ENCODE results near the gene TSPAN18.

TSPAN18 gene

DNA sequence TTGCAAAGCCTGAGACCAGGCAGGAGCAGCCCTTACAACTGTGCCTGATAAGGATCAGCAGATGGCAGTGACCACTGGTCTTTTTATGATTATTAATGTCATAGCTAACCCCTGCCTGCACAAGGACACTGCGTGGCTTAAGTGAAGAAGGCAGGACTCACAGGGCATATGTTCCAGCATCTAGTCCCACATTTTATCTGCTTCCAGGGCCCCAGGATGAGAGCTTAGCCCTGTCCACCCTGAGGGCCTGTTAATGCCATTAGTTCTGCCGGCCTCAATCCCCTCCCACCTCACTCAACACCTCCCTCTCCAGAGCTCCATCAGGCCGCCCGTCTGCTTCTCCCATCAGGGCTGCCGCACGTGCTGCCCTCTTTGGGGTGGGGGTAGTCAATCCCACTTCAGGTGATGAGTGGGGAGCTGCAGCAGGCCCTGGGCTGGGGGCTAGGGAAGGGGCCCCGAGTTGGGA, 33.1 kb upstream of the TSPAN18 start:
- Histone ChIP-seq H2BK120ac (ENCODE audit: insufficient read depth, low read length, poor library complexity) (no peak overlapping the region), H3K27ac (ENCODE audit: low read depth, low read length) (no peak overlapping the region), H3K36me3 (ENCODE audit: control insufficient read depth in 1 of 2, insufficient read depth in 2 of 2, low read length in 2 of 2) (no peaks in the 10 kb centered on the region), H4K8ac (ENCODE audit: low read depth, low read length) (no peak overlapping the region), H2AFZ (ENCODE audit: insufficient read depth, low read length, poor library complexity) (no peak overlapping the region), H2AK5ac (ENCODE audit: low read length) (no peak overlapping the region), H3K79me2 (ENCODE audit: control insufficient read depth, insufficient read depth, low read length, poor library complexity) (no peaks in the 10 kb centered on the region), H2BK5ac (ENCODE audit: low read depth, low read length, poor library complexity) (no peak overlapping the region), H3K9ac (ENCODE audit: low read length) (no peak overlapping the region), H3K4ac (ENCODE audit: low read depth, low read length) (no peak overlapping the region), H3K9me3 (ENCODE audit: insufficient read depth, low read depth, low read length) (peaks cover 2% of the 10 kb centered on the region), H3K4me3 (ENCODE audit: low read depth, low read length) (no peak overlapping the region), H3K18ac (ENCODE audit: low read length) (no peak overlapping the region), H3K4me2 (ENCODE audit: low read length) (no peak overlapping the region), H3K4me1 (ENCODE audit: control insufficient read depth in 1 of 2, insufficient read depth in 2 of 2, low read length in 2 of 2) (peaks cover 0 to 3% of the 10 kb centered on the region in 2 experiments), H4K12ac (ENCODE audit: low read depth, low read length) (no peak overlapping the region), H3K14ac (ENCODE audit: low read length) (no peak overlapping the region), H2BK12ac (ENCODE audit: low read length) (no peak overlapping the region), H3K27me3 (ENCODE audit: insufficient read depth, low read length) (no peaks in the 10 kb centered on the region), H3K23ac (ENCODE audit: low read length) (no peak overlapping the region), H4K91ac (ENCODE audit: low read depth, low read length) (no peak overlapping the region), H3K79me1 (ENCODE audit: low read length) (no peaks in the 10 kb centered on the region)
- no CpG with 5 or more reads among the region's 7 CpGs for WGBS (ENCODE audit: extremely low coverage, insufficient coverage, insufficient read length)
- DNase-seq = no peak

DNA sequence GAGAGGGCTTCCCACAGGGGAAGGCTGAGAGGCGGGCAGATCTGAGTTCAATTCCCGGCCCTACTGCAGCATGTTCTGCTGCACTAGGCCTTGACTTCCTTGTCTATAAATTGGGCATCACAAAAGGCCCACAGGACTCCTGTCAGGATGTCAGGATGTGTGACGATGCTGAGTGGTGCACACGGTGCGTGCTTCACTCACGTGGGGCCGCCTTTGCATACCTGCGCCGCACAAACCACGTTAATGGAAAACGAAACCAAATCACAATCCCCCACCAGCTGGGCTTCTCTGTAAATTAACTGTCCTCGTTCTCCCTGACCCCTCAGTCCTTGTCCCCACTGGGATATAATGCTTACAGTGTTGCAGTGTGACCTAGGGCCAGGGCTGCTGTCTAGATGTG, 32.3 kb upstream of the TSPAN18 start:
- H3K36me3 ChIP-seq (ENCODE audit: control insufficient read depth in 1 of 2, insufficient read depth in 2 of 2, low read length in 2 of 2) = no peaks in the 10 kb centered on the region
- DNase-seq = no peak
- WGBS (ENCODE audit: extremely low coverage, insufficient coverage, insufficient read length) = no CpG with 5 or more reads among the region's 12 CpGs

DNA sequence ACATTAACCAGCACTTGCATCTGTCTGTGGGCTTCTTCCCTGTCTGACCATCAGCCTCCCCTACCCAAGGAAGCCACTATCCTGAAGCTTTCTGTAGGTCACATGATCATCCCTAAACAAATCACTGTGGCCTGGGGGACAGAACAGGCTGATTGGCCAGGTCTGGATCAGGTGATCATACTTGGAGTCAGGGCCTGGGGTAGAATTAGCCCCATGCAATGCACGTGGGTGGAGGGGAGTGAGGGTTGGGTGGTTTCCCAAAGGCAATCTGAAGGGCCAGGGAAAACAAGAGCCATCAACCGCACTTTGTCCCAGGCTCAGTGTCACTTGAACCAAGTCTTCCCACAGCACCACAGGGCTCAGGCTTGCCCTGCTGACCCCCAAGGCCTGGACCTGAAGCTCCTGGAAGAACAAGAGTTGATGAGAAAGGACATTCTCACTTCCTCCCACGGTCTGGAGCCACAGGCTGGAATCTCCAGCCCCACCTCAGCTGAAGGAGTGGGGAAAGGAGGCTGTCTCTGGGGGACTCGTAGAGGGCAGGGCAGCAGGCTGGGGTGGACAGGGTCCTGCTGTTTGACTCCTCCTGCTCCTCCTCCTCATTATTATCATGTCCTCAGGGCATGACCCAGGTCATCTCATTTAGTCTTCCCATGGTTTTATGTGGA, 31.5 kb upstream of the TSPAN18 start:
- H2AFZ ChIP-seq (ENCODE audit: insufficient read depth, low read length, poor library complexity) = no peak overlapping the region
- H3K4ac ChIP-seq (ENCODE audit: low read depth, low read length) = no peak overlapping the region
- H4K91ac ChIP-seq (ENCODE audit: low read depth, low read length) = no peak overlapping the region
- no peaks in the 10 kb centered on the region for H3K36me3 ChIP-seq (ENCODE audit: control insufficient read depth in 1 of 2, insufficient read depth in 2 of 2, low read length in 2 of 2)
- no peak overlapping the region for H3K23ac ChIP-seq (ENCODE audit: low read length)
- H3K27ac ChIP-seq (ENCODE audit: low read depth, low read length) = no peak overlapping the region
- no peaks in the 10 kb centered on the region for H3K79me2 ChIP-seq (ENCODE audit: control insufficient read depth, insufficient read depth, low read length, poor library complexity)
- no peaks in the 10 kb centered on the region for H3K27me3 ChIP-seq (ENCODE audit: insufficient read depth, low read length)
- H3K4me2 ChIP-seq (ENCODE audit: low read length) = no peak overlapping the region
- H4K8ac ChIP-seq (ENCODE audit: low read depth, low read length) = no peak overlapping the region
- H3K79me1 ChIP-seq (ENCODE audit: low read length) = no peaks in the 10 kb centered on the region
- H3K4me3 ChIP-seq (ENCODE audit: low read depth, low read length) = no peak overlapping the region
- DNase-seq = no peak
- peaks cover 0 to 3% of the 10 kb centered on the region in 2 experiments for H3K4me1 ChIP-seq (ENCODE audit: control insufficient read depth in 1 of 2, insufficient read depth in 2 of 2, low read length in 2 of 2)
- H2BK12ac ChIP-seq (ENCODE audit: low read length) = no peak overlapping the region
- H3K14ac ChIP-seq (ENCODE audit: low read length) = no peak overlapping the region
- H3K9ac ChIP-seq (ENCODE audit: low read length) = no peak overlapping the region
- no peak overlapping the region for H2AK5ac ChIP-seq (ENCODE audit: low read length)
- H2BK120ac ChIP-seq (ENCODE audit: insufficient read depth, low read length, poor library complexity) = no peak overlapping the region
- no CpG with 5 or more reads among the region's 4 CpGs for WGBS (ENCODE audit: extremely low coverage, insufficient coverage, insufficient read length)
- H2BK5ac ChIP-seq (ENCODE audit: low read depth, low read length, poor library complexity) = no peak overlapping the region
- H3K18ac ChIP-seq (ENCODE audit: low read length) = no peak overlapping the region
- peaks cover 2% of the 10 kb centered on the region for H3K9me3 ChIP-seq (ENCODE audit: insufficient read depth, low read depth, low read length)
- H4K12ac ChIP-seq (ENCODE audit: low read depth, low read length) = no peak overlapping the region

More for the DNA sequence above, 32.3 kb upstream of the TSPAN18 start:
- Histone ChIP-seq H3K79me1 (ENCODE audit: low read length) (no peaks in the 10 kb centered on the region), H3K27ac (ENCODE audit: low read depth, low read length) (no peak overlapping the region), H4K12ac (ENCODE audit: low read depth, low read length) (no peak overlapping the region), H3K4me1 (ENCODE audit: control insufficient read depth in 1 of 2, insufficient read depth in 2 of 2, low read length in 2 of 2) (peaks cover 0 to 3% of the 10 kb centered on the region in 2 experiments), H2AK5ac (ENCODE audit: low read length) (no peak overlapping the region), H3K18ac (ENCODE audit: low read length) (no peak overlapping the region), H3K27me3 (ENCODE audit: insufficient read depth, low read length) (no peaks in the 10 kb centered on the region), H3K4me2 (ENCODE audit: low read length) (no peak overlapping the region), H3K9ac (ENCODE audit: low read length) (no peak overlapping the region), H3K9me3 (ENCODE audit: insufficient read depth, low read depth, low read length) (peaks cover 2% of the 10 kb centered on the region), H2BK5ac (ENCODE audit: low read depth, low read length, poor library complexity) (no peak overlapping the region), H2BK120ac (ENCODE audit: insufficient read depth, low read length, poor library complexity) (no peak overlapping the region), H3K79me2 (ENCODE audit: control insufficient read depth, insufficient read depth, low read length, poor library complexity) (no peaks in the 10 kb centered on the region), H3K23ac (ENCODE audit: low read length) (no peak overlapping the region), H2AFZ (ENCODE audit: insufficient read depth, low read length, poor library complexity) (no peak overlapping the region), H4K8ac (ENCODE audit: low read depth, low read length) (no peak overlapping the region), H3K4me3 (ENCODE audit: low read depth, low read length) (no peak overlapping the region), H4K91ac (ENCODE audit: low read depth, low read length) (no peak overlapping the region), H3K14ac (ENCODE audit: low read length) (no peak overlapping the region), H3K4ac (ENCODE audit: low read depth, low read length) (no peak overlapping the region), H2BK12ac (ENCODE audit: low read length) (no peak overlapping the region)

DNA sequence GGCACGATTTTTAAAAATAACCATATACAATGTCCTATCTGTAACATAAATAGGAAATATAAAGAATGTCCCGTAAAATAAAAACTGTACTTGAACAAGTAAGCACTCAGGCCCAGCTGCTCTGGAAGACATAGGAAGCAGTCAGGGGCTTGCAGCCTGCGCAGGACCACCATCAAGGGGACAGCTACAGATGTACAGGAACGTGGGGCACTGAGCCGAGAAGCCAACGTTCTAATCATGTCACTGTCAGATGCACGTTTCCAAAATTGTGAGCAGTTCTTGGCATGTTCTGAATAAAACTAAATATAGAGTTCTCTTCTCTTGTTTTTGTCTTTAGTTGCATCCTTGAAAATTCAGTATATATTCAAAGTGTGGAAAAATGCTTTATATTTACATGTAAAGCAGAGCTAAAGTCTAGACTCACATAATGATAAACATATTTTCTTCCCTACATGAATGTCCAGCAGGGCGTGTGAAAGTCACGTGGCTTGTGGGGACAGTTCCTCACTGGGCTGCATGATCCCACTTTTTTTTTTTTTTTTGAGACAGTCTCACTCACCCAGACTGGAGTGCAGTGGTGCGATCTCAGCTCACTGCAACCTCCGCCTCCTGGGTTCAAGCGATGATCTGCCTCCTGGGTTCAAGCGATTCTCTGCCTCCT, 28.4 kb upstream of the TSPAN18 start:
- no peak overlapping the region for H3K4me3 ChIP-seq (ENCODE audit: low read depth, low read length)

More for the DNA sequence above, 28.4 kb upstream of the TSPAN18 start:
- Histone ChIP-seq H2BK120ac (ENCODE audit: insufficient read depth, low read length, poor library complexity) (no peak overlapping the region), H3K27me3 (ENCODE audit: insufficient read depth, low read length) (no peaks in the 10 kb centered on the region), H3K14ac (ENCODE audit: low read length) (no peak overlapping the region), H3K9me3 (ENCODE audit: insufficient read depth, low read depth, low read length) (peaks cover 4% of the 10 kb centered on the region), H3K23ac (ENCODE audit: low read length) (no peak overlapping the region), H3K27ac (ENCODE audit: low read depth, low read length) (no peak overlapping the region), H4K12ac (ENCODE audit: low read depth, low read length) (no peak overlapping the region), H3K4me1 (ENCODE audit: control insufficient read depth in 1 of 2, insufficient read depth in 2 of 2, low read length in 2 of 2) (peaks cover 18 to 25% of the 10 kb centered on the region in 2 experiments), H2AK5ac (ENCODE audit: low read length) (no peak overlapping the region), H4K91ac (ENCODE audit: low read depth, low read length) (no peak overlapping the region), H4K8ac (ENCODE audit: low read depth, low read length) (no peak overlapping the region), H3K4ac (ENCODE audit: low read depth, low read length) (no peak overlapping the region), H3K79me2 (ENCODE audit: control insufficient read depth, insufficient read depth, low read length, poor library complexity) (no peaks in the 10 kb centered on the region), H3K18ac (ENCODE audit: low read length) (no peak overlapping the region), H2BK12ac (ENCODE audit: low read length) (no peak overlapping the region), H2AFZ (ENCODE audit: insufficient read depth, low read length, poor library complexity) (no peak overlapping the region), H3K79me1 (ENCODE audit: low read length) (peaks cover 5% of the 10 kb centered on the region), H3K4me2 (ENCODE audit: low read length) (no peak overlapping the region), H3K9ac (ENCODE audit: low read length) (no peak overlapping the region), H3K36me3 (ENCODE audit: control insufficient read depth in 1 of 2, insufficient read depth in 2 of 2, low read length in 2 of 2) (no peaks in the 10 kb centered on the region), H2BK5ac (ENCODE audit: low read depth, low read length, poor library complexity) (no peak overlapping the region)
- WGBS (ENCODE audit: extremely low coverage, insufficient coverage, insufficient read length) = no CpG with 5 or more reads among the region's 13 CpGs
- DNase-seq = no peak
